Frontal cortex (tissue), 4 donors: Measurements from ENCODE around the gene RAPGEF6. TPM values are rescaled to one million over a fixed set of nuclear protein-coding genes. Genes with fewer than 3 reads are reported as not detected.
"Not testable (repeated sequence)": the region's sequence is repeated elsewhere in the genome, so short reads cannot be mapped to it uniquely, and the experiment has no call there.

Source experiments
- DNase-seq, 2 donors: peaks; one replicate each; pipeline ENCODE4 v3.0.0; 2012; ENCODE audit warnings: low spot score in 2 of 2
- FAIRE-seq: peaks from 2 replicates; lab custom pipeline; 2012; peaks lifted over from hg19 to GRCh38; lab: Jason Lieb, UNC
- total RNA-seq: library from RNA; depleted of rRNA; stranded (reverse); fragments of >200 nt; gene quantifications from one replicate; pipeline ENCODE4 v1.2.3, GENCODE V29; 2014
- donor health status: control.
- donor health status: control.
- donor health status: control.

The RAPGEF6 gene
- total RNA-seq, 1 donor from 2014 or later = 58.7 TPM

DNA sequence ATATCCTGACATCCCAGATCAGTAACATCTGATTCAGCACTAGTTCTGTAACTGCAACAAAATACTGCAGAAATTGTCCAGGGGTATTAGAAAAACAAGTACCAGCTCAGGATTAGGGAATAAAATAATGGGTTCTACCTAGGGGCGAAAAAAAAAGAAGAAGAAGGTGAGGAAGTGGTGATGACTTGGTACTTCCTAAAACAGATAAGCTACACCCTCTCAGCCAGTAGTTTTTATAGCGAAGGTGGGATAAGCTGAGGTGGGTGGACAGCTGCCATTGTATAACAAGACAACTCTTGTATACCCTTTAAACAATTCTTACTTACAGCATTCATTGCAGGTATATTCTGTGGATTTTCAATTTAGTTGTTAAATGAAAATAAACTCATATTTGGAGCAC is 19.1 kb downstream of the RAPGEF6 start:
- DNase-seq = no peak
- FAIRE-seq = no peak

DNA sequence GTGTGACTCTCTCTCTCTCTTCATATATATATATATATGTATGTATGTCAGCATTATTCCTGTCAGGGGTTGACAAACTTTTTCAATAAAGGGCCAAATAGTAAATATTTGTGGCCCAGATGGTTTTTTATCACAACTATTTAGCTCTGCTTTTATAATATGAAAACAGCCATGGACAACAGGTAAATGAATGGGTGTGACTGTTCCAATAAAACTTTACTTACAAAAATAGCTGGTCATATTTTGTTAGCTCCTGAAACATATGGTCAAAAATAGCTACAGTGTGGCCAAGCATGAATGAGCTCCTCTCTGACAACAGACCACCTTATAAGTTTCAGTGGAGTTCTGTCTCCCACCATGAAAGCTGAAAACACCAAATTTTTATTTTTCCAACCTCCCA is 21.6 kb downstream of the RAPGEF6 start:
- no peak for FAIRE-seq
- no peak for DNase-seq

DNA sequence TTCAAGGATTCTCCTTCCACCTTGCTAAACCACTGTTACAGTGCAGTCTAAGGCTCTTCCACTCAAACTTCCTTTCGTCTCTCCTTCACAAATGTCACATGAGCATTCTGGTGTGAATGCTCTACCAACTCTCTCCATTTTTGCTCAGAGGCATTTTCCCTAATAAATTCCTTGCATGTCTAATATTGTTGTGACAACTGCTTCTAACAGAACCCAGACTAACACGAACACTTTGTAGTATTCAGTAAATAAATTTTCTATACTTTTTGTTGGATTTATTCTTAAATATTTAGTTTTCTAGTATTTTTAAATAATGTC is 24.0 kb downstream of the RAPGEF6 start:
- FAIRE-seq (no peak), DNase-seq (no peak)

DNA sequence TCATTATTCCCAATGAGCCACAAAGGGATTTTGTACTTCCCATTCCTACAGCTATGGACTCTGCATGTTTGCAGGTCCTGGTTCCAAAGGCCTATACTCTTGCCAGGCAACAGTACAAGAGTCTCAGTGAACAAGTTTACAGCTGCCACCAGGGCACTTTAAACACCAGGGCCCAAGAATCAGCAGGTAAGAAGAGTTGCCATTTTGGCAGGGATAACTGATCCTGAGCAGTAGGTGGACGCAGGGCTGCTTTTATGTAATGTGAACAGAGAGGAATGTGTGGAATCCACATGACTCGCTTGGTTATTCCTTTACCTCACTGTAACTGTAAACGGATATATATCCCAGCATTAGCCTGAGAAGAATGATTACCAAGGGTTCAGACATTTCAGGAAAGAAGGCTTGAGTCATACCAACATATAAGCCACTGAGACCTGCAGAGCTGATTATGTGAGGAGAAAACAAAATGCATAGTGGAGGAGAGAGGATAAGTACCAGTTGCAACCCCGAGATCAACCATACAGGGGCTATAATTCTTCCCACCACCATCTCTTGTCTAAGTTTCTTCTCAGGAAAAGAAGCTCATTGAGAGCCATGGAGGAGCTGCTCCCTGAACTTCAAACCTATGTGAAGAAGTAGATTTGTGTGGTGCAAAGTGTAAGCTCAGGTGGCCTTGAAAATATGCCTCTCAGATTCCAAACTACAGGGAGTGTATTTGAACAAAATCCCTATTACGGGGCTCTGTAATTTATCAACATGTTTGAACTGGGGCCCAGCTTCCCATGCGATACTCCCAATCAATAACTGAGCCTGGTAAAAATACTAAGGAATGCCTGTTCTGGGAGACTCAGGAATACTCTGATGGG is 24.6 kb downstream of the RAPGEF6 start:
- FAIRE-seq (no peak), DNase-seq (no peak)

DNA sequence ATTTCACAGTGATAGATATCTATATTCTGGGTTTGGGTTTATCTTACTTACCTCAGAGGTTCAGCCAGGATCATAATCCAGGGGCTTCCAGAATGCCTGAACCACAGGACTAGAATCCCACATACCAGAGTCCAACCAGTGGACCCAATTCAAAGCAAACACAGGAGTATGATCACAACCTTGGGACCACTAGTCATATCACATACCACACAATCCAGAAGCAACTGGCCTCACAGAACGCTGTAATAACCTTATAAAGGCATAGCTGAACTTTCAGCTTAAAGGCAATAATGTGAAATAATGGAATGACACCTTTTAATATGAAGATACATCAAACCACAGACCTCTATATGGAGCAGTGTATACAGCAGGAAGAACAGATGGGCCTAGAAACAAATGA is 25.3 kb downstream of the RAPGEF6 start:
- no peak for FAIRE-seq
- DNase-seq = no peak

DNA sequence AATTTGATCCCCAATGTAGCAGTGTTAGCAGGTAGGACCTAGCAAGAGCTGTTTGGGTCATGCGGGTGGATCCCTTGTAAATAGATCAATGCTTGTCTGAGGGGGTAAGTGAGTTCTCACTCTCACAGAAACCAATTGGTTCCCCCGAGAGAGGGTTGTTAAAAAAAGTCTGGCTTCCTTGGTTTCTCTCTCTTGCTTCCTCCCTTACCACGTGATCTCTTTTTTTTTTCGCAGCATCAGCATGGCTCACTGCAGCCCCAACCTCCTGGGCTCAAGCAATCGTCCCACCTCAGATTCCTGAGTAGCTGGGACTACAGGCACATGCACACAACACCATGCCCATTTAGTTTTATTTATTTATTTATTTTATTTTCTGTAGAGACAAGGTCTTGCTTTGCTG is 26.4 kb downstream of the RAPGEF6 start:
- FAIRE-seq = no peak
- no peak for DNase-seq

DNA sequence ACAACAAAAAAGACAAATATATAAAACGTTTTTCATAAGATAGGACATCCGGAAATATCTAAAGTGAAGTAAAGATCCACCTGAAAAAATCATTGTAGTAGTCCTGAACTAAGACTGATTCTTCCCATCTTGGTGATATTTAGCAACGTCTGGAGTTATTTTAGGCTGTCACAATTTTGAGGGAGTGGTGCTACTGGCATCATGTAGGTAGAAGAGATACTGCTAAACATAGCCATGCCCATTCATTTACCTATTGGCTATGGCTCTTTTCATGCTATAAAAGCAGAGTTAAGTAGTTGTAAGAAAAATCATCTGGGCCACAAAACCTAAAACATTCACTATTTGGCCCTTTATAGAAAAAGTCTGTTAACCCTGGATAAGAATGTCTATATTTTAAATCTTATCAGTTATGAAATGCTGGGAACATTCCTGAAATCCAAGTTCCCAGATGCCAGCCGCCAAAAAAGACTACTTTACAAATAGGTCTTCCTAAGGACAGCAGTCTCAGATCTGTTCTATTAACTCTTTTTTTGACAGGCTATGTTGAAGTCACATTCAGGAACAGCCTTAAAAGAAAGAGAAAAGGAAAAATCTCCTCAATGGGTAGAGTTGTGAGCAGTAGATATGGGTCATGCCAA is 27.0 kb downstream of the RAPGEF6 start:
- FAIRE-seq (no peak), DNase-seq (no peak)

DNA sequence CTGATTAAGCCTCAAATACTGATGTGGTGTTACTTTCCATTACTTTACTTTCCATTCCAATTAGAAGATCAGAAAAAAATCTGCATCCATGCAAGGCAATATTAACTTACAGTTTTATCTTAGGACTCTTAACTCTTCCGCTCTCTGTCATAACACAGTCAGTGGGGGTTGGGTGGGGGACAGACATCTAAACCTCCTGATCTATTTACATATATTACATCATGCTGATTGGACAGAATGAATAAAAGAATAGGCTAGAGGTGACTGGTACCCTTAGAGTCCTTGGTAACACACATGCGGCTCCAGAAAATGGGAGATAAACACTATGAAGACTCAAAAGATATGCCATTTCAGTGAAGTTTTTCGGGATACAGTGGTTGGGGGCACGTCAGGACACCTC is 27.6 kb downstream of the RAPGEF6 start:
- FAIRE-seq = no peak
- DNase-seq = no peak

DNA sequence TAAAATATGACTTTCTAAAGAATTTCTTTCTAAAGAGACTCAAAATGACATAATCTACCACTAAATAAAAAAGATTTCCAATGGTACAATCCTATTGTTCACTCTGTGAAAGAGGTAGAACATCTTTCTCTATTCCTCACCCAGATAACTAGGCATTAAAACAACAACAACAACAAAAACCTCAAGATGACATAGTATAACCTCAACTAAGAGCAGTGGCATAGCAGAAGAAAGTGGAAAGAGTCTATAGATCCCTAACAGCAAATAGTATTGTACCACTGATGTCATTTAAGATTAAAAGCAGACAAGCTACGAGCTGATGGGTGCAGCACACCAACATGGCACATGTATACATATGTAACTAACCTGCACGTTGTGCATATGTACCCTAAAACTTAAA is 29.9 kb downstream of the RAPGEF6 start:
- DNase-seq (no peak), FAIRE-seq (no peak)

DNA sequence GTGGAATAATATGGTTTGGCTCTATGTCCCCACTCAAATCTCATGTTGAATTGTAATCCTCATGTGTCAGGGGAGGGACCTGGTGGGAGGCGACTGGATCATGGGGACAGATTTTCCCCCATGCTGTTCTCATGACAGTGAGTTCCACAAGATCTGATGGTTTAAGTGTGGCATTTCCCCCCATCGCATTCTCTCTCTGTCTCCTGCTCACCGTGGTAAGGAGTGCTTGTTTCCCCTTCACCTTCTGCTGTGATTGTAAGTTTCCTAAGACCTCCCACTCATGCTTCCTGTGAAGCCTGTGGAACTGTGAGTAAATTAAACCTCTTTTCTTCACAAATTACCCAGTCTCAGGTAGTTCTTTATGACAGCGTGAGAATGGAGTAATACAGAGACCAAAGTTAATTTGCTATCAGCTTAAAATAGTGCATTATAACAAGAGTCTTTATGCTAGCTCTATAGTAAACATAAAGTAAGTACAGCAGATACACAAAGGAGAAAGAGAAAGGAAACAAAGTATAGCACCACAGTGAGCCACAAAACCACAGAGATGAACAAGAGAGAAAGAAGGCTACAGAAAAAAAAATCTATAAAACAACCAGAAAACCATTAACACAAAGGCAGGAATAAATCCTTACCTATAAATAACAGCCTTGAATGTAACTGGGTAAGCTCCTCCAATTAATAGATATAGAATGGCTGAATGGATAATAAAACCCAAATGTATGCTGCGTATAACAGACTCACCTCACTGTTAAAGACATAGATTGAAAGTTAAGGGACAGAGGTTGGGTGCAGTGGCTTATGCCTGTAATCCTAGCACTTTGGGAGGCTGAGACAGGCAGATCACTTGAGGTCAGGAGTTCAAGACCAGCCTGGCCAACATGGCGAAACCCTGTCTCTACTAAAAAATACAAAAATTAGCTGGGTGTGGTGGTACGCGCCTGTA is 39.7 kb downstream of the RAPGEF6 start:
- FAIRE-seq (no peak), DNase-seq (no peak)

DNA sequence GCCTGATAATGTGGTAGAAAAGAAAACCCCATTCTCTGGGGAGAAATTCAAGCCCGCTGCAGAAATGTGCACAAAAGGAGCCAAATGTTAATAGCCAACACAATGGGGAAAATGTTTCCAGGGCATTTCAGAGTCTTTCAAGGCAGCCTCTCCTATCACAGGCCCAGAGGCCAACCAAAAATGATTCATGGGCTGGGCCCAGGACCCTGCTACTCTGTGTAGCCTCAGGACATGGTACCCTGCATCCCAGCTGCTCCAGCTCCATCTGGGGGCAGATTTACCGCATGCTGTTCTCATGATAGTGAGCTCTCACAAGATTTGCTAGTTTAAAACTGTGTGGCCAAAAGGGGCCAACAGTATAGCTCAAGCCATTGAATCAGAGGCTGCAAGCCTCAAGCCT is 41.1 kb downstream of the RAPGEF6 start:
- no peak for FAIRE-seq
- no peak for DNase-seq

DNA sequence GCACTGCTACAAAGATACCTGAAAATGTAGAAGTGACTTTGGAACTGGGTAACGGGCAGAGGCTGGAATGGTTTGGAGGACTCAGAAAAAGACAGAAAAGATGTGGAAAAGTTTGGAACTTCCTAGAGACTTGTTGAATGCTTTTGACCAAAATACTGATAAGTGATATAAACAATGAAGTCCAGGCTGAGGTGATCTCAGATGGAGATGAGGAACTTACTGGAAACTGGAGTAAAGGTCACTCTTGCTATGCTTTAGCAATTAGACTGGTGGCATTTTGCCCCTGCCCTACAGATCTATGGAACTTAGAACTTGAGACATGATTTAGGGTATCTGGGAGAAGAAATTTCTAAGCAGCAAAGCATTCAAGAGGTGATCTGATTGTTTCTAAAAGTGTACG is 41.6 kb downstream of the RAPGEF6 start:
- not testable (repeated sequence) for FAIRE-seq, DNase-seq

DNA sequence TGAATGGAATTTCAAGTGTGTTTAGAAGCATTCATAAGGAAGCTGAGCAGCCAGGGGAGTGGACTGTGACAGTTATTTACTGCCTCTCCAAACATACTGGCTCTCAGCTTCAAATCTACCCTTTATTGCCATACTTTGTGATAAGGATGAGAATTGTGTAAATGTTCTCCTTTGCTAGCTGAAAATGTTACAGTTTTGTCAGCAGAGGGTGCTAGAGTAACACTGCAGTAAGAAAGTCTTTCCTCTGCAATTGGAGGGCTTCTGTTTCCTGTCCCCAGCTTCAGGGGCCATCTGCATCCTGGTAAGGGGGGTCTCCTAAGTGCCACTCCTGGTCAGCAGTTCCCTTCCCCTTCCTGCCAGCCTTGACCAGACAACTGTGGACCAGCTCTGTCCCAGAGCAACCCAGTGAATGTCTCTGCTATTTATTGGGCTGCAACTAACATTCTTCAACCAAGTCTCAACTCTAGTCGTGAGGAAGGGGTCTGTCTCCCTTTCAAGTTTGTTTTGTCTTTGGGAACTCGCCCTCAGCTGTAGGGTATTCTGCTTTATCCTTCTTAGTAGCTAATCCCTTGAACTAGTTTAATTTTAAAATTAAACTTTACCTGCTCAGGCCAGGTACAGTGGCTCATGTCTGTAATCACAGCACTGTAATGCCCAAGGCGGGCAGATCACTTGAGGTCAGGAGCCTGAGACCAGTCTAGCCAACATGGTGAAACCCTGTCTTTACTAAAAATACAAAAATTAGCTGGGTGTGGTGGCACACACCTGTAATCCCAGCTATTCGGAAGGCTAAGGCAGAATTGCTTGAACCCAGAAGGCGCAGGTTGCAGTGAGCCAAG is 45.3 kb downstream of the RAPGEF6 start:
- FAIRE-seq (no peak), DNase-seq (peak; percentile 46 to 58)

DNA sequence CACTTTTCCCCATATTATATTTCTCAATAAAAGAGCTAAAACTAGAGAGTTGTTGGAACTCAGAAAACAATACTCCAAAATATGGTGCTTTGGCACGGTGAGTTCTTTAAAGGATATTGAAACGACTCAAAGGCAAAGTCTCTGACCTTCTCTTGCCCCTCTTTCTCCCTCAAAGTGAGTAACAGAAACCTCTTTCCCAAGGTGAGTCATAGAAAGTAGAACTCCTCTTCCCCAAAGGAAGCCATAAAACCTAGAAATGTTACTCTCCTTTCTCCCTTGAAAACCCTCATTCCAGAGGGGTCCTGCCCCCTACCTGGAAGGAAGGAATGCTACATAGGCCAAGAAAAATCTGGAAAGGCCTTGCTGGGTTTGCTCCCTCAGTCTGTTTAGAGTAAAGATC is 47.5 kb downstream of the RAPGEF6 start:
- FAIRE-seq (no peak), DNase-seq (no peak)

DNA sequence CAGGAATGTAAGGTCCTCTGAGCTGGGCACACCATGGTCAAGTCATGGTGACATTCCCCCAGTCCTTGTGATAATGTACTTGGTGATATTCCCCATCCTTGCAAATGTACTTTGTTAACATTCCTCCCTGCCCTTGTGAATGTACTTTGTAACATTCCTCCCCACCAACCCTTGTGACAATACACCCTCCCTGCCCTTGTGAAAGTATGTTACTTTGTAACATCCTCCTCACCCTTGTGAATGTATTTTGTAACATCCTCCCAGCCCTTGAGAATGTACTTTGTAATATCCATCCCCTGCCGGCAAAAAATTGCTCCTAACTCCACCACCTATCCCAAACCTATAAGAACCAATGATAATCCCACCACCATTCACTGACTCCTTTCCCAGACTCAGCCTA is 53.3 kb downstream of the RAPGEF6 start:
- no peak for FAIRE-seq
- no peak for DNase-seq

DNA sequence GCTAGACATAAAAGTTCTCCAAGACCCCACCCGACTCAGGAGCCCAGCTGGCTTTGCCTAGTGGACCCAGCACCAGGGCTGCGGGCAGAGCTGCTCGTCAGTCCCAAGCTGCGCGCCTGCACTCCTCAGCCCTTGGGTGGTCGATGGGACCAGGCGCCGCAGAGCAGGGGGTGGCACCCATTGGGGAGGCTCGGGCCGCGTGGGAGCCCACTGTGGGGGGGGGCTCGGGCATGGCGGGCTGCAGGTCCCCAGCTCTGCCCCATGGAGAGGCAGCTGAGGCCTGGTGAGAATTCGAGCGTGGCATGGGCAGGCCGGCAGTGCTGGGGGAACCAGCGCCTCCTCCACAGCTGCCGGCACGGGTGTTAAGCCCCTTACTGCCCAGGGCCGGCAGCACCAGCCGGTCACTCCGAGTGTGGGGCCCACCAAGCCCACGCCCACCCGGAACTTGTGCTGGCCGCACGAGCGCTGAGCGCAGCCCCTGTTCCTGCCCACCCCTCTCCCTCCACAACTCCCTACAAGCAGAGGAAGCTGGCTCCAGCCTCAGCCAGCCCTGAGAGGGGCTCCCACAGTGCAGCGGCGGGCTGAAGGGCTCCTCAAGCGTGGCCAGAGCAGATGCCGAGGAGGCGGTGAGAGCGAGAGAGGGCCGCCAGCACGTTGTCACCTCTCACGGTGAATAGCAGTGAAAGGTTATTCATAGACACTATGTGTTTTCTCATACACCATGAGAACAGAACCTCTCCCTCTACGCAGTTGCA is 54.9 kb downstream of the RAPGEF6 start:
- FAIRE-seq (no peak), DNase-seq (no peak)

DNA sequence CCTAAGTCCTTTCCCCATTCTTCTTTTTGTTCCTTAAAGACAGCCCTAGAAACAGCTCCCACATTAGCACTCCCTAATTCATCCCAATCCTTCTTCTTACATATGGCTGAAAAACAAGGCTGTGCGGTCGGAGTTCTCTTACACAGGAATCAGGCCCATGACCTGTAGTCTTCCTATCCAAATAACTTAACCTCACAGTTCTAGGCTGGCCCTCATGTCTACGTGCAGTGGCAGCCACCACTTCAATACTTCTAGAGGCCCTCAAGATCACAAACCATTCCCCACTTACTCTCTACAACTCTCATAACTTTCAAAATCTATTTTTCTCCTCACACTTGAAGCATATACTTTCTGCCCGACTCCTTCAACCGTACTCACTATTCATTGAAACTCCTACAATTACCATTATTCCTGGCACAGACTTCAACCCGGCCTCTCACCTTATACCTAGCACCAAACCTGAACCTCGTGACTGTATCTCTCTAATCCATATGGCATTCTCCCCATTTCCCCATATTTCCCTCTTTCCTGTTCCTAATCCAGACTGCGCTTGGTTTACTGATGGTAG is 59.3 kb downstream of the RAPGEF6 start:
- FAIRE-seq (no peak), DNase-seq (no peak)

DNA sequence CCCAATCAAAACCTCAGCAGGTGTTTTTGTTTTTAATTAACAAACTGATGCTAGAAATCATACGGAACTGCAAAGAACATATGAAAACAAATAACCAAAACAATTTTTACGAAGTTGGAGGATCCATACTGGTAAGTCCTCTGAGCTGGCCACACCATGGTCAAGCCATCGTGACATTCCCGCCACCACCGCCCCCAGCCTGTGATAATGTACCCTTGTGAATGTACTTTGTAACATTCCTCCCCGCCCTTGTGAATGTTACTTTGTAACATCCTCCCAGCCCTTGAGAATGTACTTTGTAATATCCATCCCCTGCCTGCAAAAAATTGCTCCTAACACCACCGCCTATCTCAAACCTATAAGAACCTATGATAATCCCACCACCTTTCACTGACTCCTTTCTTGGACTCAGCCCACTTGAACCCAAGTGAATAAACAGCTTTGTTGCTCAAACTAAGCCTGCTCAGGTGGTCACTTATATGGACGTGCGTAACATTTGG is 63.3 kb downstream of the RAPGEF6 start:
- DNase-seq (no peak), FAIRE-seq (no peak)

DNA sequence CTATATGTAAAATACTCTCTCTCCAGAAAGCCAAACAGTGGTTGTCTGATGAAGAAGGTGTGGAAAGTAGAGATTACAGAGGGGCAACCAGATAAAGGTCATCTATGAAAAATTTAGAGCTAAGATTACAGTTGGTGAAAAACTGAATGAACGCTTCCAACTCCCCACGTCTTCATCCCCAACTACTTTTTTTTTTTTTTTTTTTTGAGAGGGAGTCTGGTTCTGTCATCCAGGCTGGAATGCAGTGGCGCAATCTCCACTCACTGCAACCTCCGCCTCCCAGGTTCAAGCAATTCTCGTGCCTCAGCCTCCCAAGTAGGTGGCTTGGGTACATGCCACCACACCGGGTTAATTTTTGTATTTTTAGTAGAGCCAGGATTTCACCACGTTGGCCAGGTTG is 64.3 kb downstream of the RAPGEF6 start:
- FAIRE-seq = no peak

More for the DNA sequence above, 64.3 kb downstream of the RAPGEF6 start:
- no peak for DNase-seq
